ENCODE measurements around the gene COBLL1.

DNA sequence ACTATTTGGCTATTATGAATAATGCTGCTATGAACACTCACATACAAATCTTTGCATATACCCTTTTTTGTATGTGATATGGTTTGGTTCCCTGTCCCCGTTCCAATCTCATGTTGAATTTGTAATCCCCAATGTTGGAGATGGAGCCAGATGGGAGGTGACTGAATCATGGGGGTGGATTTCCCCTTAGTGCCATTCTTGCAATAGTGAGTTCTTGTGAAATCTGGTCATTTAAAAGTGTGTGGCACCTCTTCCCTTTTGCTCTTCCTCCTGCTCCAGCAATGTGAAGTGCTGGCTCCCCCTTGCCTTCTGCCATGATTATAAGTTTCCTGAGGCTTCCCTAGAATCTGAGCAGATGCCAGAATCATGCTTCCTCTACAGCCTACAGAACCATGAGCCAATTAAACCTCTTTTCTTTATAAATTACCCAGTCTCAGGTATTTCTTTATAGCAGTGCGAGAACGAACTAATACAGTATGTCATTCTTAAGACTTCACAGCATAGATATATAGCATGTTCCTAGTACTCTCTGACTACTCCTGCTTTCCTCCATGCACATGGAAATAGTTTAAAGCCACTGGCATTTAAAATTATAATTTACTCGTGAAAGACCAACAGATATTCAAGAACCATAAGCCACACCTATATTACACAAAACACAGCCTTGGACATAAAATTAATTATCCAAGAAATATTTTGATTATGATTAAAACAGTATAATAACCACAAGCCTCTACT lies 75.2 kb downstream of the COBLL1 start:
- TF ChIP-seq, protein P1, sequence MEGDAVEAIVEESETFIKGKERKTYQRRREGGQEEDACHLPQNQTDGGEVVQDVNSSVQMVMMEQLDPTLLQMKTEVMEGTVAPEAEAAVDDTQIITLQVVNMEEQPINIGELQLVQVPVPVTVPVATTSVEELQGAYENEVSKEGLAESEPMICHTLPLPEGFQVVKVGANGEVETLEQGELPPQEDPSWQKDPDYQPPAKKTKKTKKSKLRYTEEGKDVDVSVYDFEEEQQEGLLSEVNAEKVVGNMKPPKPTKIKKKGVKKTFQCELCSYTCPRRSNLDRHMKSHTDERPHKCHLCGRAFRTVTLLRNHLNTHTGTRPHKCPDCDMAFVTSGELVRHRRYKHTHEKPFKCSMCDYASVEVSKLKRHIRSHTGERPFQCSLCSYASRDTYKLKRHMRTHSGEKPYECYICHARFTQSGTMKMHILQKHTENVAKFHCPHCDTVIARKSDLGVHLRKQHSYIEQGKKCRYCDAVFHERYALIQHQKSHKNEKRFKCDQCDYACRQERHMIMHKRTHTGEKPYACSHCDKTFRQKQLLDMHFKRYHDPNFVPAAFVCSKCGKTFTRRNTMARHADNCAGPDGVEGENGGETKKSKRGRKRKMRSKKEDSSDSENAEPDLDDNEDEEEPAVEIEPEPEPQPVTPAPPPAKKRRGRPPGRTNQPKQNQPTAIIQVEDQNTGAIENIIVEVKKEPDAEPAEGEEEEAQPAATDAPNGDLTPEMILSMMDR (IDR thresholded peaks at IDR 0.05), result no peak
- TF ChIP-seq EP300 (IDR thresholded peaks at IDR 0.05), result no peak
- TF ChIP-seq POLR2A (IDR thresholded peaks at IDR 0.05), result no peak
